Measurements from ENCODE around the gene MTMR3. TPM values are rescaled to one million over a fixed set of nuclear protein-coding genes. Genes with fewer than 3 reads are reported as not detected.

Gene MTMR3
- total RNA-seq, 1 donor, result 57.6 TPM

DNA sequence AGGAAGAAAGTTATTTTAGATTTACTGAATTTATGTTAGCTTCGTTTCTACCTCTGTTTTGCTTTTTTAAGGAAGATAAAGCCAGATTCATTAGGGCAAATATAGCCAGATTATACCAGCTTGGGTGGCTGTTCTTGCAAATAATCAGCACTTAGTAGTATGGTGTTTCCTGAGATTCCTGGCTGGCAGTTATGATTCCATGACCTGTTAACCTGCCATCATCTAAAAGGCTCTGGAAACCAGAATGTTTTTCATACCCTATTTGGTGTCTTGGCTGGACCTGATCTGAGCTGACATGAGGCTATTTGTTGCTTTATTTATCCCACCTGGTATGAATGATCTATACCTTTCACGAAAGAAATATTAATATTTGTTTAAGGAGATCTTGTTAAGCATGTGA is 114.5 kb downstream of the MTMR3 start:
- DNase-seq (ENCODE audit: low read depth in 2 of 3, low spot score in 2 of 3), result no peak

DNA sequence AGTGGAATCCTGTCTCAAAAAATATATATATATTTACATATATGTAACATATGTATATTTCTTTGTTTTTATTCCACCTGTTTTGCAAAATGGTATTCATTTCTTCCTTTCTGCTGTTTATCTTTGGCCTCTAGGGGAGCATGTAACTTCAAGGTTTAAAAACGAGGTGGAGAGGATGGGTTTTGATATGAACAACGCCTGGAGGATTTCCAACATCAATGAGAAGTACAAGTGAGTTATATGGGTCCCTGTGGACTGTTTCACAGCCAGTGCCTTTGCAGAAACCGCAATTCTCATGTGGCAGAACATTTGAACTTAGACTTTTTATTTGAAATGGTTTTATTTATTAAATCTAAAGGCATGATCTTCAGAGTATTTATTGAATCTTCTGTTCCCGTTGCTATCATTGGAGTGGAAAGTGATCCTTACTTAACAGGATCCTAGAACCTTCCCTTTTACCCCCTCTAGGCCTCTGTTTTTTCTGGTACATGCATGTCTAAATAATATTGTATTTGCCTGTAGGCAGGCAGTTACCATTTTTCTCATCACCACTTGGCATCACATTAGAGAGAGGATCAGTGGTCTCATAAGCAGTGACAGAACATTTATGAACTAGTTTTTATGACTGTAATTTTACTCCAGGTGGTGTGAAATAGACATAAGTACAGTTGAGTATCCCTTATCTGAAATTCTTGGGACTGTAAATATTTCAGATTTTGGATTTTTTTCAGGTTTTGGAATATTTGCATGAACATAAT is 115.8 kb downstream of the MTMR3 start:
- DNase-seq (ENCODE audit: low read depth in 2 of 3, low spot score in 2 of 3), result no peak

DNA sequence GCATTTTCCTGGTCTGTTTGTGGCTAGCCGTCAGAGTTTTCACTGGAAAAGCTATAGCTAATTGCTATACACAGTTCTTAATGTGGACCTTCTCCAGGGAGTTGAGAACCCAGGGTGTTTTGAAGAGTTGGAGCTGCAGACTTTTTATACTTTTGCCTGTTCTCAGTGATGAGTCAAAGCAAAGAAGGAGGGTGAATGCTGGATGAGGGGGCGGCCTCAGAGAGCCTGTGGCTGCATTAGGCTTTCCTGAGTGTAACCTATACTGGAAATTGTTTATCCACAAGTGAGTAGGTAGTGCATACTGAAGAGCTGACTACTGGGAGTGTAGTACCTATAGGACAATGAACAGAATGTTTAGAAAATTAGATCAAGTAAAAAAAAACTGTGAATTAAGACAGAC is 117.6 kb downstream of the MTMR3 start:
- DNase-seq (ENCODE audit: low read depth in 2 of 3, low spot score in 2 of 3), result no peak

DNA sequence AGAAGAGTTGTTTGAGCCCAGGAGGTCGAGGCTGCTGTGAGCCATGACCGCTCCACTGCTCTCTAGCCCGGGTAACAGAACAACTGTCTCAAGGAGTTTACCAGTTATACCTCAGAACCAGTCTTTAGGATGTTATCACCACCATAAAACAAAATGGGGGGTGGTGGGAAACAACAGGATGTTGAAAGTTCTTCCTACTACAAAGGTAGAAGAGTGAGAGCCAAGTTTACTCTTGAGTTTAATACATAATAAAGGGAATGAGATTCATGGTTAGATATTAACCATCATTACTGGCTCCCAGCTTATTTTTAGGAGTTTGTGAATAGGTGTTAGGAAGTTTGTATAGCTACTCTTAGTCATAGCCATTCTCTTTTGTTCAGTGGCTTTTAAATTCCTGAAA is 118.5 kb downstream of the MTMR3 start:
- DNase-seq (ENCODE audit: low read depth in 2 of 3, low spot score in 2 of 3), result no peak

DNA sequence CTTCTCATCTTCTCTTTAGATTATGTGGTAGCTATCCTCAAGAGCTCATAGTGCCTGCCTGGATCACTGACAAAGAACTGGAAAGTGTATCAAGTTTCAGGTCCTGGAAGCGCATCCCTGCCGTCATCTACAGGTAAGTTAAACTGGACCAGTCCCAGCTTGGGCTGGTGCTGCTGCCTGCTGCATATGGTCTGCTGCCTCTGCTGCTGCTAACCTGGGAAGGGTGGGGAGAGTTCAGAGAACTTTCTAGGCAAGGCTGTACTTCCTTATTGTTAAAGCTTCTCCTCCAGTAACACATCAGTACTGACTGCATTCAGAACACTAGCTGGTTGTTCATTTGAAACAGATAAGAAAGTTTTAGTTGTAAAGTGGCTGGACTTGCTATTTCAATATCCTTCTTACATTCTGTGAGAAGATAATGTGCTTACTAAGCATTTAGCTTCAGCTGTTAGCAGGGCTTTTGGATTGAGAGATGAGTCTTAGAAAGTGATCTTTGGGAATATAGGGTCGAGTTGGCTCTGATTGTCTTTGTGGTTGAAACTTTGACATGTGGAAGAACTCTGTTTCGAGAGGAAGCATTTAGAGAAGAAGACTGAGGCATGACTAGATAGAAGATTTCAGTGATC is 120.0 kb downstream of the MTMR3 start:
- no peak for DNase-seq (ENCODE audit: low read depth in 2 of 3, low spot score in 2 of 3)

DNA sequence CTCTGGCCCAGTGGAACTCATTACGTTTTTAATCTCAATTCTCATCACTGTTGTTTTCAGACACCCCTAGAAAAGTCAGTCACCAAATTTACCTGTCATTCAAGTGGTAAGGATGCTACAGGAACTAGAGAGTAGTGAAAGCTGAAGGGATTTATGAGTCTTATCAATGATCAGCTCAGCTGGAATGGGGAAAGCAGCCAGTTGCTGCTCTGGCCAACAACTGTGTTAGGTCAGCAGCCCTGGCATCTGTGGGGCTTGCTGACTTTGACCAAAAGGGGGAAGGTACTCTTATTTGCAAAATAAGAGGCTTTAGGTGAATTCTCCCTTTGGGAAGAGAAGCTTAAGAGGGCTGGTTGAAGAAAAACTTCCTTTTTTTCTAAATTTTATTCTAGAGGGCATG is 121.1 kb downstream of the MTMR3 start:
- DNase-seq (ENCODE audit: low read depth in 2 of 3, low spot score in 2 of 3), result no peak

DNA sequence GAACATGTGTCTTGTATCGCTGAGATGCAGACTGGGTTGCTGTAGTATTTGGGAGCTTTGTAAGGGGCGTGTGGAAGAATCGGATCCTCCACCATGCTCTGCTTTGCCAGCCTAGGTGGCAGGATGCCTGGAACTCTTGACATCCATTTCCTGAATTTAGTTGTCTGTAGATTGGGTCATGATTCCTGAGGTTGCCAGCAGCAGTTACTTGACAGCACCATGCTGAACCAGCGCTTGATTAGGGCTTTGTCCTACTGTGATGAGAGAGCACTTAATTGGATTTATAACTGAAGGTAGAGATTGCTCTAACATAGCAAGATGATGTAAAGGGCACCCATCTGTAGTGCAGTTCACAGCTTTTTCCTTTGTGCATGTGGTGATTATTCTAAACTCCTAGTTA is 121.7 kb downstream of the MTMR3 start:
- DNase-seq (ENCODE audit: low read depth in 2 of 3, low spot score in 2 of 3), result no peak

DNA sequence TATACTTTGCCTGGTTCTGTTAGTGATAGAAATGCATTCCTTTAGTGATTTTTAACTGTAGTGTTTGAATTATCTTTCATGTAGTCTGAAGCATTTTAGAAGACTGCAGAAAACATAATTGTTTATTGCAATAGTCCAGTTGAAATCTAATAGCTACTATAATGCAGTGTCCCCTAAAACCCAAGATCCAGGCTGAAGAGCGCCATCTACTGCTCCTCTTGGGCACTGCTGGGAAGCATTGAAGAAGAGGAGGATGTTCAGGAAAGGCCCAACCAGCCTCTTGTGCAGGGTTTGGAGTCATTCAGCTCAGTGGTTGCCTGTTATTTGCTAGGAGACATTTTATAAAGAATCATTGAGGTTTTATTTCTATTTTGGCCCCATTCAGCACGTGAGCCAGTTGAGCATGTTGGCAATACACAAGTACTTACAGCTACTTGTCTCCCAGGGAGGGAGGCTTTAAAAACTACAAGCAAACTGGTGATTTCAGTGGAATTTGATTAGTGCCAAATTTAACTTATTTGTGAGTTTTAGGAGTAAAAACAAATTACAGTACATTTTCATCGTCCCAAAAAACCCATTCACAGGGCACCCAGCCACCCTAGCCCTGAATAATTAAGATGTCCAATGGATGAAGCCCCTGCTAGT is 122.4 kb downstream of the MTMR3 start:
- peak; percentile 22 to 79 (median 57) for DNase-seq (ENCODE audit: low read depth in 2 of 3, low spot score in 2 of 3)

DNA sequence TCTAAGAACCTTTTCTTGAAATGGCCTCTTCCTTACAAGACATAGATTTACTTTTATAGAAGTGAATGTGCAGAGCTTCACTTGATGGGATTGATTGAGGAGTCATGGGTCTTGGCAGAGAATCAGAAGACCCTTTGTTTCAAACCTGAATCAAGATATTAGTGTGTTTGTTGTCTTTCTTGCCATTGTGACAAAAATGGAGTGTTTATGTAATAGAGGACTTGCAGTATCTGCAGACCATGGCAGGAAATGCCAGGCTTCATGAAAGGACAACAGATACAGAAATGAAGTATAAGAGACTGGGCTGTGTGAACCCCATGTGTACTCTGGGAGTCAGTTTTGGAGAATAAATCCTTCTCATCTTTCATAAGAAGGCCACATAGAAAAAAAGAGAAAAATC is 124.4 kb downstream of the MTMR3 start:
- no peak for DNase-seq (ENCODE audit: low read depth in 2 of 3, low spot score in 2 of 3)

DNA sequence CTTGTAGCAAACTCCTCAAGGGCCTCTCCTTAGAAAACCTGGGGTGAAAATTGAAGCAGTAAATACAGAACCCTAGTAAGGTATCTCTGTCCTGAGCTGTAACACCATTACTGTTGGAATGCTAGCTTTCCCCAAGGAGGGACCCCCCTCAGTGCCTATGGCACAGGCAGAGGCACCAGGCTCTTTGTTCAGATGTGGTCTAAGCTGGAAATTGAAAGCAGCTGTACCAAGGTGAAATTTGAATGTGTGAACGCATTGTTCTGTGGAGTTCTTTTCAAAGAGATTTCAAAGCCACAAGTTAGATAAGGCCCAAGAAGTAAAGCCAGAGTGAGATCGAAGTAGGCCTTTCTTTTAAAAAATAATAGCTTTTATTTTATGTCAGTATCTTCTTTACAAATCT is 125.4 kb downstream of the MTMR3 start:
- DNase-seq (ENCODE audit: low read depth in 2 of 3, low spot score in 2 of 3), result no peak

DNA sequence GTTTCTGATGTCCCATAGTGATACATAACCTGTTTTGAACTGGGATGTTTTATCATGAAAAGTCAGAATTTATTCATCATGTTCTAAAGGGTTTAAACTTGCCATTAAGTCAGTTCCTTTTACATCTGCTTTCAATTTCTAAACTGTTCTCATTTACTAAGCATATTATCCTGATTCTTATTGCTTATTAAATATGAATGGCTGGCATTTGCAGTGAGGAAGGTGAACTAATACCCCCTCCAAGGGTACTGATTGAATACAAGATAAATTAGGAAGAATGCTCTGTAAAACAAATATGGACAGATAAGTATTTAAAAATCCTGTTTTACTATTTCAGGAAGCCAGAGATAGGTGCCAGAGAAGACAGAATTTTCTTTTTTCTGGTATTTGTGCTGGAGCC is 126.5 kb downstream of the MTMR3 start:
- DNase-seq (ENCODE audit: low read depth in 2 of 3, low spot score in 2 of 3), result no peak

DNA sequence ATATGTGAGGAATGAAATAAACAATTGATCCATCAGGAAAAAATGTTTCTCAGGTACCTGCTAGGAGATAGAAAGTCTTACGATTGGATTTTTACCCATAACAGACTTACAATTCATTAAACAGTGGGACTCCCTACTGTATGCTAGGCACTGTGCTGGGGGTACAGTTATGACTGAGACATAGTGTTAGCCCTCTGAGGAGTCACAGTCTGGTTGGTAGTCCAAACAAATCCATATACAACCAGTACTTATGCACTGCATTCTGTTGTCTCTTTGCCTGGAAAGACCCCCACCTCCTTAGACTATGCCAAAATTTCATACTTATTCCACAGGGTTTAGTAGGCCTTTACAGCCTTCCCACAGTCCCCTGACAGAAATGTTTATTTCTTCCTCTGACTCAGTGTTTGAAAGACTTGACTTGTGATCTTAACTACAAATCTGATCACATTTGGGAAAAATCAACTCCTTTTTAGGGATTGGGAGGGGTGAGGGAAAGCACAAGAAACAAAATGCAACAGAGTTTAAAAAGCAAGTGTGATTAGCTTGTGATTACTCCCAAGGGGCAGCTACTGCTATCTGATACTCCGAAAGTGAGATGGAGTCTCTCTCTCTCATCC is 127.9 kb downstream of the MTMR3 start:
- DNase-seq (ENCODE audit: low read depth in 2 of 3, low spot score in 2 of 3), result no peak

DNA sequence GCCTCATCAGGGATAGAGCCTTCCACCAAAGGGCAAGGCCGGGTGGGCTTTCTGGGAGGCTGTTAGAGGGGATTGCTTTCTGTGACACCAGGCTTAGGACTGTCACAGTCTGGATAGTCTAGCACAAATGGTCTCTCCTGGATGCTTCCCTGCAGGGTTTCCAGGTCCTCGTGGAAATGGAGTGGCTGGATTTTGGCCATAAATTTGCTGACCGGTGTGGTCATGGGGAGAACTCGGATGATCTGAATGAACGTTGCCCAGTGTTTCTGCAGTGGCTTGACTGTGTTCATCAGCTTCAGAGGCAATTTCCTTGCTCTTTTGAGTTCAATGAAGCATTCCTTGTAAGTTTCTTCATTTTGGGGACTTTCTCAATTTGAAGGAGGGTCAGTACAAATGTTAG is 130.2 kb downstream of the MTMR3 start:
- DNase-seq (ENCODE audit: low read depth in 2 of 3, low spot score in 2 of 3), result no peak

DNA sequence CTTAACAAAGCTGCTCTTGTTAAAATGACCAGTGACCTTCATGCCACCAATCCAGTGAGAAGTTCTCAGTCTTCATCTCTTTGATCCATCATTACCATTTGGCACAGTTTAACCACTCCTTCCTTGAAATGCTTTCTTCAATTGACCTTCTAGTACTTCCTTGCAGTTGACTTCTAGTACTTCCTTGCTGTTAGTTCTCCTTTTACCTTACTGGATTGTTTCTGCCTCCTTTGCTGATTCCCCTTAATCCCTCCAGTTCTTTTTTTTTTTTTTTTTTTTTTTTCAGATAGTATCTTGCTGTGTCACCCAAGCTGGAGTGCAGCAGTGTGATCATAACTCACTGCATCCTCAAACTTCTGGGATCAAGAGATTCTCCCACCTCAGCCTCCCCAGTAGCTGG is 131.3 kb downstream of the MTMR3 start:
- no peak for DNase-seq (ENCODE audit: low read depth in 2 of 3, low spot score in 2 of 3)

DNA sequence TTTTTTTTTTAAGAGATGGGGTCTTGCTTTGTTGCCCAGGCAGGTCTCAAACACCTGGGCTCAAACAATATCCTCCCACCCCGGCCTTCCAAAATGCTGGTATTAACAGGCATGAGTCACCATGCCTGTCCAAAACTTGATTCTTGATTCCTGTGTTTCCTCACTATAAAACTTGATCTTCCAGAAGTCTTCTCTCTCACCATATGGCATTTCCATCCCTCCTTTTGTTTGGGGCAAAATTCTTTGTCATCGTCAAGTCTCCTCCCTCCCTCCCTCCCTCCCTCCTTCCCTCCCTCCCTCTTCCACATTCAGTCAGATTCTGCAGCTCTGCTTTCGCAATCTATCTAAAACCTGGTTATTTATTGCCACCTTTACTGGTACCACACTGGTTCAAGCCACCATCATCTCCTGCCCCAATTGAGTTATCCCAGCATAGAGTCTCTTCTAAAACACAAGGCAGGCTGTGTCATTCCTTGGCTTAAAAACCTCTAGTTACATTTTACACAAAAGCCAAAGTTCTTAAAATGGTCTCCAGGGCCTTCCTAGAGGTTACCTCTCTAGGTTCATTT is 132.3 kb downstream of the MTMR3 start:
- no peak for DNase-seq (ENCODE audit: low read depth in 2 of 3, low spot score in 2 of 3)

DNA sequence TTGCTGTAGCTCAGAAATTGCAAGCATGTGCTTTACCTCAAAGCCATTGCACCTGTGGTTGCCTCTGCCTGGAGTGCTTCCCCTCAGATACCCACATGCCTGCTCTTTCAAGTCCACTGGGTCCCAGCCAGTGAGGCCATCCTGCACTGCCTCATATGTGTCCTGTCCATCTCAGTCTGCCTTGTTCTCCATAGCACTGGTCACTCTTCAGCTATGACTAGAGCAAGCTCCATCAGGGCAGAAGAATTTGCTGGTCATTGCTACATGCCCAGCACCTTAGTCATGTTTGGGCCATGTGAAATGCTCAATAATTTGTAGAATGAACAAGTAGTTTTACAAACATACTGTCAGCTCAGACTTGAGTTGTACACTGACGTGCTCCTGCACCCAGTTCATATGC is 132.9 kb downstream of the MTMR3 start:
- no peak for DNase-seq (ENCODE audit: low read depth in 2 of 3, low spot score in 2 of 3)

DNA sequence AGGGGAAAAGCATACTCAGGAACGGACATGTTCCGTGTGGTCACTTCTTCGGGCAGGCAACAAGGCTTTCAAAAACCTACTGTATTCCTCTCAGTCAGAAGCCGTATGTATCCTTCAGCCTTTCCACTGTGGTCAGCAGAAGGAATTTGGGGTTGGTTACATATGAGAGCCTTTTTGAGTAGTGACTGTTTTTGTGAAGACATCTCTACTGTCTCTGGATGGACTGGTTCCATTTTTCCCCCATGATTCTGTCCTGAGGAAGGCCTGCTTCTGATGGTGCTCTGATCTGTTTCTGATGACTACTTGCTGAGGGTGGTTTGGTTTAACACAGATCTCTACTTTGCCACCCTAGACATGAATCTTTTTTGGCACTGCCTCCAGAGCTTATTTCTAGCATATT is 133.6 kb downstream of the MTMR3 start:
- DNase-seq (ENCODE audit: low read depth in 2 of 3, low spot score in 2 of 3), result no peak

DNA sequence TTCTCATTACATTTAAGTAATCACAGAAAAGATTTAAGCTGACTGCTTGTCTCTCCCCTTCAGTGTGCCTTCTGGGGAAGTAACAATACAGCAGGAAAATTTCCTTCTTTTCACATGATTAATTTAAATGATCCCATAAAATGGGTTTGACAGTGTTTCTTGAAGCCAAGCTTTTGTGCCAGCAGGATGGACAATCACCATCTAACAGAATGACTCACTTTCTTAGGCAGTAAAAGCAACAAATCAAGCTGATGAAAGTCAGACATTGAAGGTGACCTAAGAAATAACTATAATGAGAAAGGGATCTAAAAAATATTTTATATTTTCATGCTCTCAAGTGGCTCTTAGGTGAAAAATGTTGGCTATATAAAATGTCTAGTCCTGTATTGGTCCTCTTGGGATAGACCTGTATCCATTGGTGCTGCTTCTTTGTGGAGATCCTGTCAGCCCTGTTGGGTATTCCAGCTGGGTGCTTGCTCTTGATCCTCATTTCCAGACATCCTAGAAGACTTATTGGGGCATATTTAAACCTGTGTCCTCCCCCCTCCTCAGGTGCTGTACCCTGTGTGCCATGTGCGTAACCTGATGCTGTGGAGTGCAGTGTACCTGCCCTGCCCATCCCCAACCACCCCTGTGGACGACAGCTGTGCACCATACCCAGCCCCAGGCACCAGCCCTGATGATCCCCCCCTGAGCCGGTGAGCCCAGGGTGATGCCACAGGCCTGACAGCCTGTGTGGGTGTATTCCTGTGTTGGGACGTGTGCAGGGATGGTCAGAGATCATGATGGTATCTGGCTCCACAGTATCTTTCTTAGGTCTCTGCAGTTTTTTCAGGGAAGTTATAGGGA is 134.6 kb downstream of the MTMR3 start:
- DNase-seq (ENCODE audit: low read depth in 2 of 3, low spot score in 2 of 3), result no peak

DNA sequence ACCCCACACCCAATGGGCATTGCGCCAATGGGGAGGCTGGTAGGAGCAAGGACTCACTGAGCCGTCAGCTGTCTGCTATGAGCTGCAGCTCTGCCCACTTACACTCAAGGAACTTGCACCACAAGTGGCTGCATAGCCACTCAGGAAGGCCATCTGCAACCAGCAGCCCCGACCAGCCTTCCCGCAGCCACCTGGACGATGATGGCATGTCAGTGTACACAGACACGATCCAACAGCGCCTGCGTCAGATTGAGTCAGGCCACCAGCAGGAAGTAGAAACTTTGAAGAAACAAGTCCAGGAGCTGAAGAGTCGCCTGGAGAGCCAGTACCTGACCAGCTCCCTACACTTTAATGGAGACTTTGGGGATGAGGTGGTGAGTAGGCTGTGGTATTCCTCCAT is 137.5 kb downstream of the MTMR3 start:
- DNase-seq (ENCODE audit: low read depth in 2 of 3, low spot score in 2 of 3), result no peak

DNA sequence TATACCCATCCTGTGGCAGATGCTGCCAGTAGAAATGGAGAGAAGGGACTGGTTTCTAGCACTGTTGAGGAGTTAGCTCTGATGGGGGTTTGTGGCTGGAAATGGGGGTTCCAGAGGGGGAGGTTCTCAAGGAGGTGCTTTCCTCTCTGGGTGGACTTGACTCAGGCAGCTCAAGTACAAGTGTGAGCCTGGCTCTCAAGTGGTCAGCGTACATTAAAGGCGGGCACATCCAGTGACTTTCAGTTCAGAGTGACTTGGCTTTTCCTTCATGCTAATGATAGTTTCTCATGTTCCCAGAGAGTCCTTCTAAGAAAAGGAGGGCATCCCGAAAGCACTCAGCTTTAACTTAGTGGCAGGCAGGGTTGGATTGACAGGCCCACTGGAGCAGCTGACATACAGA is 138.4 kb downstream of the MTMR3 start:
- DNase-seq (ENCODE audit: low read depth in 2 of 3, low spot score in 2 of 3), result no peak
